Measurements from ENCODE around the gene SMARCA2.
A peak's percentile ranks its signal among the peaks of the same experiment; 100 is the strongest.

Gene SMARCA2

GRCh38 chr9:2125906-2126305 lies 110.8 kb downstream of the SMARCA2 start:
- Histone ChIP-seq H3K4me2 (ENCODE audit: low read length) (peak overlapping the region; percentile 30), H3F3A (ENCODE audit: insufficient read depth, low read length) (no peaks in the 10 kb centered on the region), H3K4me1 (ENCODE audit: insufficient read depth, low read length, severe bottlenecking) (peaks cover 13% of the 10 kb centered on the region), H2AFZ (ENCODE audit: low read length) (no peak overlapping the region), H3K9me3 (ENCODE audit: low read length) (no peaks in the 10 kb centered on the region), H3K4me3 (ENCODE audit: low read depth, low read length, poor library complexity, severe bottlenecking) (no peak overlapping the region), H3K79me2 (ENCODE audit: insufficient read depth, low read length) (no peaks in the 10 kb centered on the region), H3K9ac (ENCODE audit: low read length) (no peak overlapping the region), H3K27ac (ENCODE audit: low read depth, low read length, poor library complexity, severe bottlenecking) (no peak overlapping the region), H3K9me2 (ENCODE audit: low read depth, low read length) (no peaks in the 10 kb centered on the region), H3K36me3 (ENCODE audit: insufficient read depth, low read length) (peaks cover 70% of the 10 kb centered on the region), H4K20me1 (ENCODE audit: insufficient read depth, low read length) (no peaks in the 10 kb centered on the region), H3K27me3 (ENCODE audit: insufficient read depth, low read length) (no peaks in the 10 kb centered on the region)
- TF ChIP-seq CTCF (IDR thresholded peaks at IDR 0.05; ENCODE audit: low read length) = no peak
- no peak for TF ChIP-seq EZH2 (IDR thresholded peaks at IDR 0.05; ENCODE audit: borderline replicate concordance, low read length)

- Histone ChIP-seq H4K20me1 (ENCODE audit: insufficient read depth, low read length) (no peaks in the 10 kb centered on the region), H3K4me3 (ENCODE audit: low read depth, low read length, poor library complexity, severe bottlenecking) (no peak overlapping the region), H3K36me3 (ENCODE audit: insufficient read depth, low read length) (peaks cover 67% of the 10 kb centered on the region), H3K9me3 (ENCODE audit: low read length) (no peaks in the 10 kb centered on the region), H3F3A (ENCODE audit: insufficient read depth, low read length) (no peaks in the 10 kb centered on the region), H2AFZ (ENCODE audit: low read length) (no peak overlapping the region), H3K9me2 (ENCODE audit: low read depth, low read length) (no peaks in the 10 kb centered on the region), H3K4me1 (ENCODE audit: insufficient read depth, low read length, severe bottlenecking) (peaks cover 13% of the 10 kb centered on the region), H3K27me3 (ENCODE audit: insufficient read depth, low read length) (no peaks in the 10 kb centered on the region), H3K4me2 (ENCODE audit: low read length) (peak overlapping the region; percentile 30; the same call in 1 of the 2 replicates), H3K27ac (ENCODE audit: low read depth, low read length, poor library complexity, severe bottlenecking) (no peak overlapping the region), H3K79me2 (ENCODE audit: insufficient read depth, low read length) (no peaks in the 10 kb centered on the region), H3K9ac (ENCODE audit: low read length) (no peak overlapping the region)
- TF ChIP-seq CTCF (IDR thresholded peaks at IDR 0.05; ENCODE audit: low read length) = no peak
- TF ChIP-seq EZH2 (IDR thresholded peaks at IDR 0.05; ENCODE audit: borderline replicate concordance, low read length) = no peak
Measured at GRCh38 chr9:2126331-2126803, 111.2 kb downstream of the SMARCA2 start.

GRCh38 chr9:2127486-2127885 lies 112.3 kb downstream of the SMARCA2 start:
- Histone ChIP-seq H3K79me2 (ENCODE audit: insufficient read depth, low read length) (no peaks in the 10 kb centered on the region), H2AFZ (ENCODE audit: low read length) (no peak overlapping the region), H3K9ac (ENCODE audit: low read length) (no peak overlapping the region), H3K9me2 (ENCODE audit: low read depth, low read length) (no peaks in the 10 kb centered on the region), H3K4me3 (ENCODE audit: low read depth, low read length, poor library complexity, severe bottlenecking) (no peak overlapping the region), H3K9me3 (ENCODE audit: low read length) (no peaks in the 10 kb centered on the region), H3K4me1 (ENCODE audit: insufficient read depth, low read length, severe bottlenecking) (peaks cover 13% of the 10 kb centered on the region), H3F3A (ENCODE audit: insufficient read depth, low read length) (no peaks in the 10 kb centered on the region), H3K36me3 (ENCODE audit: insufficient read depth, low read length) (peaks cover 59% of the 10 kb centered on the region), H3K27ac (ENCODE audit: low read depth, low read length, poor library complexity, severe bottlenecking) (no peak overlapping the region), H3K4me2 (ENCODE audit: low read length) (no peak overlapping the region), H4K20me1 (ENCODE audit: insufficient read depth, low read length) (no peaks in the 10 kb centered on the region), H3K27me3 (ENCODE audit: insufficient read depth, low read length) (no peaks in the 10 kb centered on the region)
- TF ChIP-seq CTCF (IDR thresholded peaks at IDR 0.05; ENCODE audit: low read length) (no peak), EZH2 (IDR thresholded peaks at IDR 0.05; ENCODE audit: borderline replicate concordance, low read length) (no peak)
